Gastrocnemius medialis (tissue), 4 donors: ENCODE results near the gene SPIB. TPM values are rescaled to one million over a fixed set of nuclear protein-coding genes. Genes with fewer than 3 reads are reported as not detected.

Experiments
- ATAC-seq, 2 donors: fragments of 150-250 bp; one replicate each; pipeline ENCODE4 v1.9.1; 2016
- DNase-seq, 2 donors: peaks; one replicate each; pipeline ENCODE4 v3.0.0-alpha.2; 2019
- H3K27ac ChIP-seq, 4 donors: fragments of 200-600 bp; sonication (generic); 1 replicate in 1 of 4; 2 replicates in 3 of 4; pipeline ENCODE4 v1.5.1; 2016 to 2018; ENCODE audit warnings: mild to moderate bottlenecking in 2 of 4, moderate library complexity in 1 of 4
- H3K27me3 ChIP-seq, 3 donors: fragments of 200-600 bp; sonication (generic) in 2 of 3; 1 replicate in 1 of 3; 2 replicates in 2 of 3; pipeline versions ENCODE4 v1.5.1 to v1.6.0; 2016 to 2019; ENCODE audit warnings: mild to moderate bottlenecking in 1 of 3, moderate library complexity in 1 of 3
- H3K36me3 ChIP-seq, 2 donors: fragments of 200-600 bp; sonication (generic) in 1 of 2; one replicate each; pipeline ENCODE4 v1.5.1; 2017 to 2018
- H3K4me1 ChIP-seq, 2 donors: fragments of 200-600 bp; sonication (generic) in 1 of 2; one replicate each; pipeline ENCODE4 v1.5.1; 2016 to 2017; ENCODE audit warnings: mild to moderate bottlenecking in 2 of 2
- H3K4me3 ChIP-seq, 4 donors: fragments of 200-600 bp; sonication (generic) in 3 of 4; 1 replicate in 1 of 4; 2 replicates in 3 of 4; pipeline ENCODE4 v1.5.1; 2016 to 2019; ENCODE audit warnings: mild to moderate bottlenecking in 2 of 4
- H3K9me3 ChIP-seq, 3 donors: fragments of 200-600 bp; sonication (generic) in 2 of 3; 1 replicate in 1 of 3; 2 replicates in 2 of 3; pipeline ENCODE4 v1.5.1; 2016 to 2019
- CTCF ChIP-seq, 5 experiments: fragments of 450-650 bp in 3 of 5; fragments of 200-600 bp in 2 of 5; sonication (generic) in 2 of 5; IDR thresholded peaks in 4 of 5; conservative IDR thresholded peaks in 1 of 5; 1 replicate in 4 of 5; 2 replicates in 1 of 5; pipeline ENCODE4 v1.5.1; 2016 to 2019; ENCODE audit warnings: antibody characterized with exemption in 5 of 5, mild to moderate bottlenecking in 3 of 5, moderate library complexity in 3 of 5
- POLR2A ChIP-seq, 2 donors: fragments of 450-650 bp; IDR thresholded peaks; one replicate each; pipeline ENCODE4 v1.6.1; 2017; ENCODE audit warnings: antibody characterized with exemption in 2 of 2, mild to moderate bottlenecking in 2 of 2, moderate library complexity in 2 of 2
- in situ Hi-C, 4 donors: fragments of 200-750 bp; cut with MboI; loops; one replicate each; pipeline versions ENCODE4 v1.15.0 to v1.8.0; 2017; ENCODE audit warnings: low sequenced_read_pairs in 4 of 4
- intact Hi-C: fragments of 100-400 bp; cut with DNase I; formaldehyde crosslinking; loops from one replicate; pipeline ENCODE4 v1.15.1; 2023; ENCODE audit warnings: low total_unique reads
- total RNA-seq, 4 donors: library from RNA; depleted of rRNA; stranded (reverse); fragments of >200 nt; gene quantifications; one replicate each; pipeline versions ENCODE4 v1.1.0 to v1.2.3, GENCODE V29; 2016

The SPIB gene
- total RNA-seq, 4 donors from 2014 or later: 0.15 TPM; not detected in 3

- intact Hi-C loops (no loop called here), in situ Hi-C loops (loop anchor here in 1 of 4 donors (25.0 kb wide), 1 partner anchor 96 kb away; the partner anchor contains the start of gene NAPSA)
- Histone ChIP-seq H3K4me1 (no peaks in the 10 kb centered on the region), H3K36me3 (no peaks in the 10 kb centered on the region), H3K27ac (peak overlapping the region in 1 of 4 donors; percentile 64), H3K9me3 (no peaks in the 10 kb centered on the region), H3K27me3 (peaks cover 7 to 9% (median 9%) of the 10 kb centered on the region in 3 donors), H3K4me3 (no peak overlapping the region)
- DNase-seq: no peak
- no peak for ATAC-seq
- no peak for TF ChIP-seq POLR2A (IDR thresholded peaks at IDR 0.05)
- TF ChIP-seq CTCF (IDR thresholded peaks at IDR 0.05 in 4 of 5, conservative IDR thresholded peaks at IDR 0.05 in 1 of 5): no peak
Observed at GRCh38 chr19:50458396-50459066, 39.8 kb downstream of the SPIB start.

- H3K9me3 ChIP-seq: no peaks in the 10 kb centered on the region
- TF ChIP-seq CTCF (IDR thresholded peaks at IDR 0.05 in 4 of 5, conservative IDR thresholded peaks at IDR 0.05 in 1 of 5) (no peak), POLR2A (IDR thresholded peaks at IDR 0.05) (no peak)
- peak overlapping the region in 1 of 4 donors; percentile 64 for H3K27ac ChIP-seq
- no peaks in the 10 kb centered on the region for H3K36me3 ChIP-seq
- in situ Hi-C loops: loop anchor here in 1 of 4 donors (25.0 kb wide), 1 partner anchor 97 kb away; the partner anchor contains the start of gene NAPSA
- intact Hi-C loops: no loop called here
- no peak for ATAC-seq
- H3K4me1 ChIP-seq: no peaks in the 10 kb centered on the region
- H3K27me3 ChIP-seq: peaks cover 7 to 9% (median 9%) of the 10 kb centered on the region in 3 donors
- no peak overlapping the region for H3K4me3 ChIP-seq
- DNase-seq: no peak
Observed at GRCh38 chr19:50459067-50459456, 40.3 kb downstream of the SPIB start.

- TF ChIP-seq POLR2A (IDR thresholded peaks at IDR 0.05) (no peak), CTCF (IDR thresholded peaks at IDR 0.05 in 4 of 5, conservative IDR thresholded peaks at IDR 0.05 in 1 of 5) (no peak)
Observed at GRCh38 chr19:50459638-50460037, 40.9 kb downstream of the SPIB start.

GRCh38 chr19:50460161-50460765 is 41.5 kb downstream of the SPIB start:
- in situ Hi-C loops (loop anchor here in 3 of 4 donors (5.0 to 25.0 kb wide), 2 partner anchors 93 to 98 kb away; partner anchors contain the start of gene NAPSA (in 3 of the 3)), intact Hi-C loops (loop anchor here (10.0 kb wide), 1 partner anchor 95 kb away; no protein-coding TSS in a partner anchor)
- no peak for TF ChIP-seq CTCF (IDR thresholded peaks at IDR 0.05 in 4 of 5, conservative IDR thresholded peaks at IDR 0.05 in 1 of 5)
- TF ChIP-seq POLR2A (IDR thresholded peaks at IDR 0.05): no peak

More at GRCh38 chr19:50459638-50460037, 40.9 kb downstream of the SPIB start:
- Histone ChIP-seq H3K36me3 (no peaks in the 10 kb centered on the region), H3K4me3 (no peak overlapping the region), H3K27me3 (peaks cover 7 to 9% (median 9%) of the 10 kb centered on the region in 3 donors), H3K4me1 (no peaks in the 10 kb centered on the region), H3K9me3 (no peaks in the 10 kb centered on the region), H3K27ac (no peak overlapping the region)
- in situ Hi-C loops (loop anchor here in 3 of 4 donors (5.0 to 25.0 kb wide), 2 partner anchors 92 to 97 kb away; partner anchors contain the start of gene NAPSA (in 3 of the 3)), intact Hi-C loops (loop anchor here (10.0 kb wide), 1 partner anchor 95 kb away; no protein-coding TSS in a partner anchor)
- no peak for DNase-seq
- no peak for ATAC-seq

More at GRCh38 chr19:50460161-50460765, 41.5 kb downstream of the SPIB start:
- Histone ChIP-seq H3K27me3 (peaks cover 7 to 9% (median 9%) of the 10 kb centered on the region in 3 donors), H3K4me3 (no peak overlapping the region), H3K9me3 (no peaks in the 10 kb centered on the region), H3K27ac (no peak overlapping the region), H3K4me1 (no peaks in the 10 kb centered on the region), H3K36me3 (no peaks in the 10 kb centered on the region)
- DNase-seq (no peak), ATAC-seq (no peak)
